ENCODE results near the gene FLYWCH1.

- TF ChIP-seq E2F4 (CRISPR knock-in tag; IDR thresholded peaks at IDR 0.05; ENCODE audit: borderline replicate concordance, low read depth), result no peak
- TF ChIP-seq, protein P1, sequence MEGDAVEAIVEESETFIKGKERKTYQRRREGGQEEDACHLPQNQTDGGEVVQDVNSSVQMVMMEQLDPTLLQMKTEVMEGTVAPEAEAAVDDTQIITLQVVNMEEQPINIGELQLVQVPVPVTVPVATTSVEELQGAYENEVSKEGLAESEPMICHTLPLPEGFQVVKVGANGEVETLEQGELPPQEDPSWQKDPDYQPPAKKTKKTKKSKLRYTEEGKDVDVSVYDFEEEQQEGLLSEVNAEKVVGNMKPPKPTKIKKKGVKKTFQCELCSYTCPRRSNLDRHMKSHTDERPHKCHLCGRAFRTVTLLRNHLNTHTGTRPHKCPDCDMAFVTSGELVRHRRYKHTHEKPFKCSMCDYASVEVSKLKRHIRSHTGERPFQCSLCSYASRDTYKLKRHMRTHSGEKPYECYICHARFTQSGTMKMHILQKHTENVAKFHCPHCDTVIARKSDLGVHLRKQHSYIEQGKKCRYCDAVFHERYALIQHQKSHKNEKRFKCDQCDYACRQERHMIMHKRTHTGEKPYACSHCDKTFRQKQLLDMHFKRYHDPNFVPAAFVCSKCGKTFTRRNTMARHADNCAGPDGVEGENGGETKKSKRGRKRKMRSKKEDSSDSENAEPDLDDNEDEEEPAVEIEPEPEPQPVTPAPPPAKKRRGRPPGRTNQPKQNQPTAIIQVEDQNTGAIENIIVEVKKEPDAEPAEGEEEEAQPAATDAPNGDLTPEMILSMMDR (IDR thresholded peaks at IDR 0.05), result no peak
- TF ChIP-seq, protein P2, sequence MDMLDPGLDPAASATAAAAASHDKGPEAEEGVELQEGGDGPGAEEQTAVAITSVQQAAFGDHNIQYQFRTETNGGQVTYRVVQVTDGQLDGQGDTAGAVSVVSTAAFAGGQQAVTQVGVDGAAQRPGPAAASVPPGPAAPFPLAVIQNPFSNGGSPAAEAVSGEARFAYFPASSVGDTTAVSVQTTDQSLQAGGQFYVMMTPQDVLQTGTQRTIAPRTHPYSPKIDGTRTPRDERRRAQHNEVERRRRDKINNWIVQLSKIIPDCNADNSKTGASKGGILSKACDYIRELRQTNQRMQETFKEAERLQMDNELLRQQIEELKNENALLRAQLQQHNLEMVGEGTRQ (CRISPR knock-in tag; IDR thresholded peaks at IDR 0.05), result no peak
- TF ChIP-seq, protein P3, sequence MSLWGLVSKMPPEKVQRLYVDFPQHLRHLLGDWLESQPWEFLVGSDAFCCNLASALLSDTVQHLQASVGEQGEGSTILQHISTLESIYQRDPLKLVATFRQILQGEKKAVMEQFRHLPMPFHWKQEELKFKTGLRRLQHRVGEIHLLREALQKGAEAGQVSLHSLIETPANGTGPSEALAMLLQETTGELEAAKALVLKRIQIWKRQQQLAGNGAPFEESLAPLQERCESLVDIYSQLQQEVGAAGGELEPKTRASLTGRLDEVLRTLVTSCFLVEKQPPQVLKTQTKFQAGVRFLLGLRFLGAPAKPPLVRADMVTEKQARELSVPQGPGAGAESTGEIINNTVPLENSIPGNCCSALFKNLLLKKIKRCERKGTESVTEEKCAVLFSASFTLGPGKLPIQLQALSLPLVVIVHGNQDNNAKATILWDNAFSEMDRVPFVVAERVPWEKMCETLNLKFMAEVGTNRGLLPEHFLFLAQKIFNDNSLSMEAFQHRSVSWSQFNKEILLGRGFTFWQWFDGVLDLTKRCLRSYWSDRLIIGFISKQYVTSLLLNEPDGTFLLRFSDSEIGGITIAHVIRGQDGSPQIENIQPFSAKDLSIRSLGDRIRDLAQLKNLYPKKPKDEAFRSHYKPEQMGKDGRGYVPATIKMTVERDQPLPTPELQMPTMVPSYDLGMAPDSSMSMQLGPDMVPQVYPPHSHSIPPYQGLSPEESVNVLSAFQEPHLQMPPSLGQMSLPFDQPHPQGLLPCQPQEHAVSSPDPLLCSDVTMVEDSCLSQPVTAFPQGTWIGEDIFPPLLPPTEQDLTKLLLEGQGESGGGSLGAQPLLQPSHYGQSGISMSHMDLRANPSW (CRISPR knock-in tag; conservative IDR thresholded peaks at IDR 0.05; ENCODE audit: low read depth), result no peak
- TF ChIP-seq, protein P4, sequence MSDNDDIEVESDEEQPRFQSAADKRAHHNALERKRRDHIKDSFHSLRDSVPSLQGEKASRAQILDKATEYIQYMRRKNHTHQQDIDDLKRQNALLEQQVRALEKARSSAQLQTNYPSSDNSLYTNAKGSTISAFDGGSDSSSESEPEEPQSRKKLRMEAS (CRISPR knock-in tag; IDR thresholded peaks at IDR 0.05), result no peak
- no peak for TF ChIP-seq ZNF425 (CRISPR knock-in tag; conservative IDR thresholded peaks at IDR 0.05)
- no peak for TF ChIP-seq GTF2I (CRISPR knock-in tag; conservative IDR thresholded peaks at IDR 0.05)
- TF ChIP-seq RORB (CRISPR knock-in tag; IDR thresholded peaks at IDR 0.05), result no peak
- no peak for TF ChIP-seq ETV6 (CRISPR knock-in tag; IDR thresholded peaks at IDR 0.05)
Measured at GRCh38 chr16:2926650-2926999, 14.9 kb downstream of the FLYWCH1 start.

Measured in WTC11 (cell line).